Retina (tissue), 1 donor: ENCODE data around the gene EXPH5.
"Not testable (repeated sequence)": the region's sequence is repeated elsewhere in the genome, so short reads cannot be mapped to it uniquely, and the experiment has no call there.

ENCODE experiments used
- DNase-seq: peaks from one replicate; pipeline ENCODE4 v3.0.0-alpha.2; 2016

Gene EXPH5

GRCh38 chr11:108602818-108603217 is 9.2 kb upstream of the EXPH5 start:
- DNase-seq: not testable (repeated sequence)

GRCh38 chr11:108601150-108601549 is 7.6 kb upstream of the EXPH5 start:
- no peak for DNase-seq

- no peak for DNase-seq
Observed at GRCh38 chr11:108599978-108600377, 6.4 kb upstream of the EXPH5 start.

- no peak for DNase-seq
Observed at GRCh38 chr11:108597736-108598355, 4.3 kb upstream of the EXPH5 start.

DNA sequence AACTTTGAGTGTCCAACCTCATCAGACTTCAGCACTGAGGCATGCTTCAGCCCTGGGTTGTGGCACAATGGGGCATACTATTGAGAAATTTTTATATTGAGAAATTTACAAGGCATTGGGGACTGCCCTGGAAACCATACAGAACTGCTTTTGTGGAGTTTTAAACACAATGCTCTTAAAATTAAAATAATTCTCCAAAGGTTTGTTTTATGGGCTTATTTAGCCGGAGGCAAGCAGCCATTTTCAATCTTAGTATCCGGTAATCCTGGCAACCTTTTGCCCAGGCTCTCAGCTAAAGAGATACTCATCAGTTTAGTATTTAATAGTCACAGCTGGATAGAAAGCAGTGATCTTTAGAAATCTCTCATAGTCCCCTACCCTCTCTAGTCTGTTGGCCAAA is 3.1 kb upstream of the EXPH5 start:
- no peak for DNase-seq

DNA sequence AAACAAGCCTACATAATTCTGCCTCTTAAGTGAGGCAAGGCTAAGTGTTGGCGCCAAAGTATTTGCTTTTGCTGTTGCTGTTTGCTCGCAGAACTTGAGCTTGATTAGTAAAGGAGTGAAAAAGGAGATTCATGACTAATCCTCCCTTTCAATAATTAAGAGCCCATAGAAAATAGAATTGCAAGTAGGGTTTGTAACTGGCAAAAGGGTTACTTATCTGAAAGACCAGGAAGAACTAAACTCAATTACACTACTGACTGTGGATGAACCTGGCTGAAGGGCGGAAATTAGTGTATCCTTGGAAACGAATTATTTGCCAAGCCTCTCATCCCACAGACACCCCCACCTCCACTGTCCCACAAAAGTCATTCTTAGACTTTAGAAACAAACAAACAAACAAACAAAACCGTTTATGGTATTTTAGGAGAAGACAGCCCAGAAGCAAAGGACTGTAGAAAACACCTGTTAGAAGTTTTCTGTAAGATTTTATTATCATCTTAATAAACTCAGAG is 411 bp upstream of the EXPH5 start:
- DNase-seq: no peak

DNA sequence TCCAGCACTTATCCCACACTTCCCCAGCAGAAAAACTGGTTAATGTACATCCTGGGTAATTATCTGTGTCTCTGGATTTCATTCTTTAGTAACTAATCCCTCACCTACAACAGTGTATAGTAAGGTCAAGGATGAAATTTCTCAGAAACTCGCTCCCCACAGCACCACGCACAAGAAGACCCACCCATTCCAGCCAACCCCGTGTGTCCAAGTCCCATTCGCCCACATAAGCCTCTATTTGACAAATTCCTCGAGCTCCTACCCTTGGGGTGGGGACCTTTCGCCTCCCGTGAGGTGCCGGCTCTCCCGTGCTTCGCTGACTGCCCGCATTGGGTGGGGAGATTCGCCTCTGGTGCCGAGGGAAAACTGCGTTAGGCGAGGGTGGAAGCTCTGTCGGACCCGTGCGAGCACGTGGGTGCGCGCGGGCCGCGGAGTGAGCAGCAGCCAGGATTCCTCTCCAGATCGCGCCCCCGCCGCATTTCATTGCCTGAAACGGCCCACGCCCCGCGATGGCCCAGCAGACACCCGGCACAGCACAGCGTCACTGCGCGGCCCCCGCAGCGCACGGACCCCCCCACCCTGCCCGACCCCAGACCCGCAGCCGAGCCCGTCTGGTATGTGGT is 866 bp downstream of the EXPH5 start:
- DNase-seq: peak; percentile 60

DNA sequence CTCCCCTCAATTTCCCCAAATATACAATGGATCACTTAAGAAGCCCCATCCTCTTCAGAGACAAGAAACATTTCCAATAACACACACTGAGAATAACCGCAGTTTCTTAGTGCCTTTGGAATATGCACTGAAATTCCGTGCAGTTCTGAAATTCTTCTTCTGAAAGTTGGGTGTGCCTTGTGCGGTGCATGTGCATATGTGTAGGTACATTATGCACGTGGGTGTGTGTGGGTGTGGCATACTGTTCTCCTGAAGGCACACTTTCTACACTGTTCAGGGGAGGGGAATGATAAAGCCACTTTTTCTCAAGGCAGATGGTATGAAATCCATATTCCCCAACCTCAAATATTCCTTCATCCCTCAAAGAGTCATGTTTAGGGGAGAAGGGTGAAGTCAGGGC is 1.7 kb downstream of the EXPH5 start:
- no peak for DNase-seq

DNA sequence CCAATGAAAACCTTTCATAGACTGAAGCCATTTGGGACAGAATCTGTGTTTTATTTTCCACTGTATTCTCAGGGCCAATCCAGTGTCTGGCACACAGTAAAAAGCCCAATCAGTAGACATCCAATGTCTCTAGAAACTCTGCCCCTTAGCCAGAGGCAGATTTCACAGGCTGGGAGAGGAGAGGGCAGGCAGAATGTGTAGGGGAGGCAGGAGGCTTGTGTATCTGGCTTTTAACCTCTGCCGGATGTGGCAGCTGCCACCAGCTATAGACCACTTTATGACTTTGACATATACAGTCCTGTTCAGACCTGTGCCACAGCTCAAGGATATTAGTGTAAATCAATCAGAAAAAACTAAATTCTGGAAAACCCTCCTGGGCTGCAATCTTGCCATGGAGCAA is 4.4 kb downstream of the EXPH5 start:
- no peak for DNase-seq

DNA sequence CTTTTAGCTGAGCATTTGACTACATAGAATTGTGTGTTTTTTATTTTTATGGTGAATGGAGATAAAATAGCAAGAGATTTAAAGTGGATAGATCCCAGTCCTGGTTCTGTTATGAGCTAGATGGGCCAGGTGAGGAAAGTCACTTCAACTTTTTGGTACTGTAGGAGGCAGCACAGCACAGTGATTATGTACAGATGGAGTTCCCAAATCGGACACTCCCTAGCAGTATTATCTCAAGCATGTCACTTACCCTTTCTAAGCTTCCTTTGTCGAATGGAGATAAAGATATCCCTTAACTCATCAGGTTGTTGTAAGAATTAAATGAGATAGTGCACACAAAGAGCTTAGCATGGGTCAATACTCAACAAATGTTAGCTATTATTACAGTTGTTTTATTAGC is 5.3 kb downstream of the EXPH5 start:
- no peak for DNase-seq

DNA sequence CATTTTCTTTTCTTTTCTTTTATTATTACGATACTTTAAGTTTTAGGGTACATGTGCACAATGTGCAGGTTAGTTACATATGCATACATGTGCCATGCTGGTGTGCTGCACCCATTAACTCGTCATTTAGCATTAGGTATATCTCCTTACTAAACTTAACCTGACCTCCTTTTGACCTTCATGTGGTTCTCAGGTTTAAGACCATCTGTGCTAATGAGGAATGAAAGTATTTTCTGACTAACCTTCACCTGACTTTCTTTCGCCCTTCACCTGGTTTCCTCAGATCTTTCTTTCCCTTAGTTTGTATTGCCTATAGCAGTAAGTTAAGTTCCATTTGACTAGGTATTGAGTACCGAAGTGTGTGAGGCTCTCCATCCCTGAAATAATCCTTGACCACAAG is 6.5 kb downstream of the EXPH5 start:
- DNase-seq: no peak

DNA sequence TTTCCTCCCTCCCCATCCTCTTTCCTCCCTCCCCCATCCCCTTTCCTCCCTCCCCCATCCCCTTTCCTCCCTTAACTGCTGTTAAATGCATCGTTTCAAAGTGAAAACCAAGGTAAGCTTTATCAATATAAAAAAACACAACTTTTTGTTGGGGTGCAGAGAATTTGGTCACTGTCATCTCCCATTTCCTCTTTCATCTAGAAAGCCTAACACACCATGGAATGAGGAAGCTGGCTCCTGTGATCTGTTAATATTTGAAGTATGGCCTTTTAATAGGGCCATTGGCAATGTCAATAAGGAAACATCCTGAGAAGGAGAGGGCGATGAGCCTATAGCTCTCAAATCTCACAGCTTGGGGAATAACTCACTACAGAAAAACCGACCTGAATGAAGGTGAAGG is 7.0 kb downstream of the EXPH5 start:
- no peak for DNase-seq

DNA sequence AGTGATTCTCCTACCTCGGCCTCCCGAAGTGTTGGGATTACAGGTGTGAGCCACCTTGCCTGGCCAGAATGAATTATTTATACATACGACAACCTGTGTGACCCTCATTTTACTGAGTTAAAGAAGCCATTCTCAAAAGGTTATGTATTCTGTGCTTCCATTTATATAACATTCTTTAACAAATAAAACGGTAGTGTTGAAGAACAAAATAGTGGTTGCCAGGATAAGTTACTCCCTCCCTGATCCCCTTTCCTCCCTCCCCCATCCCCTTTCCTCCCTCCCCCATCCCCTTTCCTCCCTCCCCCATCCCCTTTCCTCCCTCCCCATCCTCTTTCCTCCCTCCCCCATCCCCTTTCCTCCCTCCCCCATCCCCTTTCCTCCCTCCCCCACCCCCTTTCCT is 7.4 kb downstream of the EXPH5 start:
- DNase-seq: not testable (repeated sequence)

DNA sequence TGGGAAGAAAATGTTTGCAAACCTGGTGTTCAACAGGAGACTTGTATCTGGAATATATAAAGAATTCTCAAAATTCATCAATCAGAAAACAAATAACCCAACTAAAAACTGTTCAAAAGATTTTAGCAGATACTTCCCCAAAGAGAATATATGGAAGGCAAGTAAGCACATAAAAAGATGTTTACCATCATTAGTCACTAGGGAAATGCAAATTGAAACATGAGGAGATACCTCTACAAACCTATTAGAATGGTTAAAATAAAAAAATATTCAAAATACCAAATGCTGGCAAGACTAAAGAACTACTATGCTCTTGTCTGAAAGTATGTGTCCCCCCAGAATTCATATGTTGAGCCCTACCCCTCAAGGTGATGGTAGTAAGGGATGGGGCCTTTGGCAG is 8.6 kb downstream of the EXPH5 start:
- no peak for DNase-seq

- no peak for DNase-seq
Observed at GRCh38 chr11:108580645-108581044, 12.9 kb downstream of the EXPH5 start.

DNA sequence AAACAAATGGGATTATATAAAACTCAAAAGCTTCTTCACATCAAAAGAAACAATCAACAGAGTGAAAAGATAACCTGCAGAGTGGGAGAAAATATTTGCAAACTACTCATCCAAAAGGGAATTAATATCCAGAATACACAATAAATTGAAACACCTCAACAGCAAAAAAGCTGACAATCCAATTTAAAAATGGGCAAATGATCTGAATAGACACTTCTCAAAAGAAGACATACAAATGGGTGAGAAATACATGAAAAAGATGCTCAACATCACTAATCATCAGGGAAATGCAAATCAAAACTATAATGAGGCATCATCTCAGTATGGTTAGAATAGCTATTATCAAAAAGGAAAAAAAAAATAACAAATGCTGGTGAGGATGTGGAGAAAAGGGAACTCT is 13.5 kb downstream of the EXPH5 start:
- no peak for DNase-seq

- no peak for DNase-seq
Observed at GRCh38 chr11:108576523-108576922, 17.0 kb downstream of the EXPH5 start.

DNA sequence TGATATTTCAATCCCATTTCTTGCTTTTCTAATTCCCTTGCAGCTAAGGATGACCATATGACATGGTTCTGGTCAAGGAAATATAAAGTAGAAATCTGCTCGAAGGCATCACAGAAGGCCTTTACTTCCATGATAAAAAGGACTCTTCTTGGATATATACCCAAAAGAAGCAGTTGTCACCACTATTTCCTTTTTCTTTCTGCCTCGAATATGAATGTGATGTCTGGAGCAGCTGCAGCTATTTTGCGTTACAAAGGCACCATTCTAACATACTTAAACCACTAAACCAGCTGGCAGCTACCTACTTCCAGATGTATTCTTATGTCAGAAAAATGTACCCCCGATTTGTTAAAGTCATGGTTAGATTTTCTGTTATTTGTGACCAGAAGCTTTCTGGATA is 18.9 kb downstream of the EXPH5 start:
- no peak for DNase-seq

DNA sequence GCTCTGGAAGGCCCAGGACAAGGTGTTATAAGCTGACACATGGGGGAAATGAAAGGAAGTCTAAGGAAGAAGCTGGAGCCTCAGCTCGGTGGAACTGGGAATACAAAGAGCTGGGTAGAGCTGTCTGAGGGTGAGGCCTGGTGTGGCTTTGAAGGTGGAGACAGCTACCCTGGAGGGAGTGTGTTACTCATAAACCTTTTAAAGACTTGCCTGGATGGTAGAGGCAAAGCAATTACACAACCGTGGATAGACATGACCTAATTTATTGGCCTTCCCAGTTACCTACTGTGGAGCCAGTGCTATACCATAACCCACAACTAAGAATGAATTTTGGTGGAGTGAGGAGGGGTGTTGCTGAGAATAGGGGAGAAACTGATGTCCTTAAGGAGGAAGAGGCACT is 22.6 kb downstream of the EXPH5 start:
- no peak for DNase-seq

- no peak for DNase-seq
Observed at GRCh38 chr11:108569896-108570295, 23.7 kb downstream of the EXPH5 start.

DNA sequence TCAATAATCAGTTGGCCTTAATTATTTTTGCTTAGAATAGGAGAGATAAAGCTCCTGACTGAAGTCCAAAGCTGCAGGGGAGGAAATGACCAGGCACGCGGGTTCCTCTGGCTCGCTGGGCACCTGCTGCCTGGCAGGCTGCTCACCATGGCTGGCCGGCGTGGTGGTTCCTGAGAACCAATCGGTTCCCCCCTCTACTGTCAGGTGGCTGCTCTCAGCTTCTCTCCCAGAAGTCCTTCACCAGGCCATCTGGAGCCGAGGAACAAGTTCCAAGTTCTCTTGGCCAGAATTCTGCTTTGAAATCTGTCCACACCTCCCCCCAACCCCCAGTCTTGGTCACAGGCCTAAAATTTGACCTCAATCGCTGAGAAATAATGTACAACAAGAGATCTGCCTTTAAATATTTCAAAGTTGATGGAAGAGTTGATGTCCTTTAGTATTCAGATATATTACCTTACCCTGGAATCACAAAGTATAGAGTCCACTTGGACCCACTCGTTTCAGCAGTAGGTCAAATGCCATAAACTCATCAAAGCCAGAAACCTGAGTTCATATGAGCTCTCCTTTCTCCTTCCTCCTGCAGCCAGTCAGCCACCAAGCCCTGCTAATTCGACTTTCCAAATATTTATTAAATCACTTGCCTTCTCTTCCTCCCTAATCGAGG is 25.2 kb downstream of the EXPH5 start:
- DNase-seq: no peak

DNA sequence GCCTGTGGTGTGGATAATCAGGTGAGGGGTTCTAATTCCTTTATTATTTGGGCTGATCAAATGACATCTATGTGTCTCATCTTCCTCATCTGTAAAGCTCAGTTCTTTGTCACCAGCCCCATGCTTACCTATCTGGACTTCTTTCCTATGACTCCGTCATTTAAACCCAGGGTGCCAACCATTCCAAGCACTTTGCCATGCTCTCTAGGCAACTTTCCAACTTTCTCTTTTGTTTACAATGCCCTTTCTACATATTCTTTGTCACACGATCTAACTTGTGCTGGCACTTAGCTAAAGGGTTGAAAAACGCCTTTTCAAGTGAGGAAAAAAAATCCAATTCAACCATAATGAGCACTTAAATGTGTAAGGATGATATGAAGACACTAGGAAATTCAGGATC is 27.9 kb downstream of the EXPH5 start:
- DNase-seq: no peak

GRCh38 chr11:108562746-108563581 is 30.6 kb downstream of the EXPH5 start:
- no peak for DNase-seq
